MG63 (cell line): ENCODE measurements around the gene BAHCC1. TPM values are rescaled to one million over a fixed set of nuclear protein-coding genes. Genes with fewer than 3 reads are reported as not detected.

Experiments
- DNase-seq: peaks from one replicate; pipeline ENCODE4 v3.0.0-alpha.2; 2020
- H3K27me3 ChIP-seq: fragments of 250-450 bp; sonication (Bioruptor Pico); 2 replicates; pipeline ENCODE4 v1.5.1; 2020; ENCODE audit warnings: mild to moderate bottlenecking, moderate library complexity
- H3K36me3 ChIP-seq: fragments of 250-450 bp; sonication (Bioruptor Pico); 2 replicates; pipeline ENCODE4 v1.5.1; 2020; ENCODE audit warnings: mild to moderate bottlenecking, moderate library complexity
- H3K4me3 ChIP-seq: fragments of 250-450 bp; sonication (Bioruptor Pico); 2 replicates; pipeline ENCODE4 v1.5.1; 2020; ENCODE audit warnings: mild to moderate bottlenecking, moderate library complexity
- H3K9me3 ChIP-seq: fragments of 250-450 bp; sonication (Bioruptor Pico); 2 replicates; pipeline ENCODE4 v1.5.1; 2020; ENCODE audit warnings: mild to moderate bottlenecking, moderate library complexity
- total RNA-seq: library from RNA; depleted of rRNA; stranded (reverse); fragments of >200 nt; shearing (Covaris generic); gene quantifications from 2 replicates; pipeline ENCODE4 v1.2.3, GENCODE V29; 2014; ENCODE audit warnings: low replicate concordance

BAHCC1 gene
- total RNA-seq, 1 experiment from 2014 or later, result 10.4 TPM

GRCh38 chr17:81449351-81449750 lies 54.1 kb downstream of the BAHCC1 start:
- Histone ChIP-seq H3K36me3 (peaks cover 3% of the 10 kb centered on the region), H3K27me3 (no peaks in the 10 kb centered on the region), H3K4me3 (no peak overlapping the region), H3K9me3 (no peaks in the 10 kb centered on the region)
- DNase-seq, result no peak

DNA sequence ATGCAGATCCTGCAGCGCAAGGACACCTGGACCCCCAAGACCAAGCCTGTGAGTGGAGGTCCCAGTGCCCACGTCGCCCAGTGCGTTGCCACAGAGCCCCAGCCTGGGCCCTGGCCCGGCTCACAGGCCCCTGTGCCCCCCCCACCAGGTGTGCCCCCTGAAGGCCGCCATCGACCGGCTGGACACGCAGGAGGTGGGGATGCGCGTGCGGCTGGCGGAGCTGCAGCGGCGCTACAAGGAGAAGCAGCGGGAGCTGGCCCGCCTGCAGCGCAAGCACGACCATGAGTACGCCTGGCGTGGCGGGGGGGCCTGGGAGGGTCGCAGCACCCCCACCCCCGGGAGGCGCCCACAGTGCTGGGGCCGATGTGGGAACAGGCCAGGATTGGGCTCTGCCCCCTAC lies 56.6 kb downstream of the BAHCC1 start:
- Histone ChIP-seq H3K27me3 (no peaks in the 10 kb centered on the region), H3K9me3 (no peaks in the 10 kb centered on the region), H3K36me3 (peaks cover 3% of the 10 kb centered on the region), H3K4me3 (no peak overlapping the region)
- DNase-seq, result no peak

- H3K36me3 ChIP-seq, result peaks cover 3% of the 10 kb centered on the region
Observed at GRCh38 chr17:81452551-81452950, 57.3 kb downstream of the BAHCC1 start.

DNA sequence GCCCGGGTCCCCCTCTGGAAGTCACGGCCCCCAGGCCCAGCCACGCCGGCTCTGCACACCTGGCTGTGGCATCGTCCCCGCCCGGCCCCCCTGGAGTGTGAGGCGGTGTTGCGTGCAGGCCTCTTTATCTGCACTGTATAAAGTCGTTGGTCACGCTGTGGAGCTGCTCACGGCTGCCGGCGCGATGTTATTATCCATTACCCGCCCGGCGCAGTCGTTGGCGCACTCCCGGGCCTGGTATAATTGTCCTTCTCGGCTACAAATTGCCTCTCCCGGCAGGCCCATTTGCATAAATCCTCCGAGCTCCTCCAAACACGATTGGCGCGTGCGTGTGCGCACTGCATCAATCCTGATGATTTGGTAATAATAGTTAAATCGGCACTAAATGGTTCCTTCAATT lies 57.8 kb downstream of the BAHCC1 start:
- Histone ChIP-seq H3K36me3 (no peaks in the 10 kb centered on the region; the same call in none of the 2 replicates), H3K27me3 (no peaks in the 10 kb centered on the region), H3K4me3 (no peak overlapping the region), H3K9me3 (no peaks in the 10 kb centered on the region)
- DNase-seq, result no peak

More at GRCh38 chr17:81452551-81452950, 57.3 kb downstream of the BAHCC1 start:
- no peaks in the 10 kb centered on the region for H3K27me3 ChIP-seq
- DNase-seq, result no peak
- no peaks in the 10 kb centered on the region for H3K9me3 ChIP-seq
- H3K4me3 ChIP-seq, result no peak overlapping the region

DNA sequence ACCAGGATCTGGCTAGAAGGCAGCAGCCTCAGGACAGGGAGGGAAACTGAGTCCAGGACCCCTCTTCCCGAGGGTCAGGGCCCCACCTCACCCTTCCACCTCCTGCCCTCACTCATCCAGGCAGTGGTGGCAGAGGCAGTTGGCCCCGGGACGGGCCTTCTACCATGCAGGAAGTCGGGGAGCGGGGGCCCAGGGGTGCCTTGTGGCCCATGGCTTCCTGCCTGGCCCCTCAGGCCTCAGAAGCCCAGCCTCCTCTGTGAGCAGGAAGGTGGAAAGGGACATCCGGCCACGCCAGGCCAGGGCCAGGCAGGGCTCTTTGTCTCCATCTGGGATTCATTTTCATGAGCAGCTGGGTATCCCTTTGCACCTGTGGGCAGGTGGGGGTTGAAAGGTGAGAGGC lies 58.5 kb downstream of the BAHCC1 start:
- no peak overlapping the region for H3K4me3 ChIP-seq
- no peaks in the 10 kb centered on the region for H3K9me3 ChIP-seq
- no peaks in the 10 kb centered on the region; the same call in none of the 2 replicates for H3K36me3 ChIP-seq
- DNase-seq, result no peak
- no peaks in the 10 kb centered on the region for H3K27me3 ChIP-seq

DNA sequence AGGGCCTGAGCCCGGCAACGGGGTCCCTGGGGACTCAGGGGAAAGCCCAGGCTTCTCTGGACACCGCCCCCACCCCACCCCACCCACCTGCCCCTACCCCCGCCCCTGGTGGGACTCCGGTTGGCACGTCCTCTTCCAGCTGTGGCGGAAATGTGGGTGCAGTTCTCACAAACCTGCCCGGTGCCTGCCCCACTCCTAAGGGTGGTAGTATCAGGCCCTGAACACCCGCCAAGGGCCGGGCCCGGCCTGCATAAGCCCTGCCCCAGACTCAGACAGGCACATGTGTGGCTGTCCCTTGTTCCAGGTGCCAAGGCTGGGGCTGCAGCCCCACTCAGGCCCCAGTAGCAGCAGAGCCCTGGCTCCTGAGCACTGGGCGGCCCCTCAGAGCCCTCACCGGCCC lies 59.2 kb downstream of the BAHCC1 start:
- Histone ChIP-seq H3K4me3 (no peak overlapping the region), H3K27me3 (no peaks in the 10 kb centered on the region), H3K9me3 (no peaks in the 10 kb centered on the region), H3K36me3 (no peaks in the 10 kb centered on the region; the same call in none of the 2 replicates)
- DNase-seq, result no peak

GRCh38 chr17:81455387-81455786 lies 60.1 kb downstream of the BAHCC1 start:
- Histone ChIP-seq H3K36me3 (no peaks in the 10 kb centered on the region; the same call in none of the 2 replicates), H3K4me3 (no peak overlapping the region), H3K9me3 (no peaks in the 10 kb centered on the region), H3K27me3 (no peaks in the 10 kb centered on the region)
- no peak for DNase-seq

DNA sequence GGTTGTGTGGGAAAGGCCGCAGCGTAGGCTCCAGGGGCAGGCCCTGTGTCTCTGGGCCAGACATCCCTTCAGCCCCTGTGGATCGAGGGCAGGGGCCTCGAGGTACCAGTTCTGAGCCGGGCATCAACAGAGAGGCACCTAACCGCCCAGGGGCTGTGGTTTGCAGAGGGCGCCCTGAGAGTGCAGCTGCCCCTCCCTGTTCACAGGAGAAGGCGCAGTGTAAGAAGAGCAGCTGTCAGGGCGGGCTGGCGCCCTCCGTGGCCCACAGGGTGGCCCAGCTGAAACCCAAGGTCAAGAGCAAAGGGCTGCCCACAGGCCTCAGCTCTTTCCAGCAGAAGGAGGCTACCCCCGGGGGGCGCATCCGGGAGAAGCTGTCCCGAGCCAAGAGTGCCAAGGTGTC lies 60.8 kb downstream of the BAHCC1 start:
- DNase-seq, result no peak
- H3K27me3 ChIP-seq, result no peaks in the 10 kb centered on the region
- no peak overlapping the region for H3K4me3 ChIP-seq
- H3K9me3 ChIP-seq, result no peaks in the 10 kb centered on the region
- no peaks in the 10 kb centered on the region; the same call in none of the 2 replicates for H3K36me3 ChIP-seq

- no peak overlapping the region for H3K4me3 ChIP-seq
- DNase-seq, result no peak
- H3K36me3 ChIP-seq, result no peaks in the 10 kb centered on the region; the same call in none of the 2 replicates
- no peaks in the 10 kb centered on the region for H3K9me3 ChIP-seq
- no peaks in the 10 kb centered on the region for H3K27me3 ChIP-seq
Observed at GRCh38 chr17:81456798-81457197, 61.5 kb downstream of the BAHCC1 start.

- Histone ChIP-seq H3K27me3 (no peaks in the 10 kb centered on the region), H3K36me3 (no peaks in the 10 kb centered on the region; the same call in none of the 2 replicates)
- no peak for DNase-seq
Observed at GRCh38 chr17:81457401-81457800, 62.1 kb downstream of the BAHCC1 start.

DNA sequence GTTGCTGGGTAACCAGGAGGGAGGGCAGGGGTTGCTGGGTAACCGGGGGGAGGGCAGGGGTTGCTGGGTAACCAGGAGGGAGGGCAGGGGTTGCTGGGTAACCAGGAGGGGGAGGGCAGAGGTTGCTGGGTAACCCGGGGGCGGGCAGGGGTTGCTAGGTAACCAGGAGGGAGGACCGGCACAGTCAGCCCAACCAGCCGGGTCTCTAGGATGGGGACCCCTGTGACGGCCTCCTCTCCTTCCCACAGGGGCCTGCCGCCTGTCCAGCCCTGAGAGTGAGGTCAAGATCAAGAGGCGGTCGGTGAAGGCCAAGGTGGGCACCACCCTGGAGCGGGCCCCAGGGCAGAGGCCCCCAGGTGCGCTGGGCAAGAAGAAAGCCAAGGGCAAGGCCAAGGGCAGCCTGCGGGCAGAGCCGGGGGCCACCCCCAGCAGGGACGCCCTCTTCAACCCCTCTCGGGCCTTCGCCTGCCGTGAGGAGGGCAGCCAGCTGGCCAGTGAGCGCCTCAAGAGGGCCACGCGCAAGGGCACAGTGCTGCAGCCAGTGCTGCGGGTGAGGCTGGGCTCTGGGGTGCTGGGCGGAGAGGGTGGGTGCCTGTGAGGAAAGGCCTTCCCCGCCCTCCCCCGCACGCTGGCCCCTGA lies 62.8 kb downstream of the BAHCC1 start:
- H3K4me3 ChIP-seq, result no peak overlapping the region
- peaks cover 3% of the 10 kb centered on the region for H3K36me3 ChIP-seq
- DNase-seq, result peak; percentile 14
- H3K9me3 ChIP-seq, result no peaks in the 10 kb centered on the region
- H3K27me3 ChIP-seq, result no peaks in the 10 kb centered on the region

More at GRCh38 chr17:81457401-81457800, 62.1 kb downstream of the BAHCC1 start:
- no peak overlapping the region for H3K4me3 ChIP-seq
- no peaks in the 10 kb centered on the region for H3K9me3 ChIP-seq

DNA sequence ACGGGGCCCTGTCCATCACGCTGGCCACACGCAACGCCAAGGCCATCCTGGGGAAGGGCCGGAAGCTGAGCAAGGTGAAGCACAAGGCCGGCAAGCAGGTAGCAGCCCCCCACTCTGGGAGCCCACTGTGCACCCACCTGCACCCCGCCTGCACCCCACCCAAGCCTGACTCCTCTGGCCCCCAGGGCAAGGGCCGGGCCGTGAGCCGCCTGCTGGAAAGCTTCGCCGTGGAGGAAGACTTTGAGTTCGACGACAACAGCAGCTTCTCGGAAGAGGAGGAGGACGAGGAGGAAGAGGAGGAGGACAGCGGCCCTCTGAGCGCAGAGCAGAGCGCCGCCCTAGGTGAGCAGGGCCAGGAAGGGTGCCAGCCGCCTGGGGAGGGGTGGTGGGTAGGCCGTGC lies 63.4 kb downstream of the BAHCC1 start:
- no peak for DNase-seq
- Histone ChIP-seq H3K4me3 (no peak overlapping the region), H3K9me3 (no peaks in the 10 kb centered on the region), H3K36me3 (peaks cover 8% of the 10 kb centered on the region), H3K27me3 (no peaks in the 10 kb centered on the region)

DNA sequence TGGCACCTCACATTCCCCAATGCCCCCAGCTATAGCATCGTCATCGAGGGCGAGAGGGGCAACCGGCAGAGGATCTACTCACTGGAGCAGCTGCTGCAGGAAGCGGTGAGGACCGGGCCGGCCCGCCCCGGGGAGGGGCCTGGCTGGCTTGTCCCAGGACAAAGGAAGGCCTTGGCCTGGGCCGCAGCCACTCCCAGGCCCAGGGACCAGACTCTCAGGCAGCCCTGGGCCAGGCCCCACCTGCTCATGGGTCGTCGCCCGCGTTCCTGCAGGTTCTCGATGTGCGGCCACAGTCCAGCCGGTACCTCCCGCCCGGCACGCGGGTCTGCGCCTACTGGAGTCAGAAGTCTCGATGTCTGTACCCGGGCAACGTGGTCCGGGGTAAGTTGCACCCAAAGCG lies 64.0 kb downstream of the BAHCC1 start:
- peaks cover 8% of the 10 kb centered on the region for H3K36me3 ChIP-seq
- no peaks in the 10 kb centered on the region for H3K9me3 ChIP-seq
- no peak for DNase-seq
- H3K4me3 ChIP-seq, result no peak overlapping the region
- no peaks in the 10 kb centered on the region for H3K27me3 ChIP-seq

DNA sequence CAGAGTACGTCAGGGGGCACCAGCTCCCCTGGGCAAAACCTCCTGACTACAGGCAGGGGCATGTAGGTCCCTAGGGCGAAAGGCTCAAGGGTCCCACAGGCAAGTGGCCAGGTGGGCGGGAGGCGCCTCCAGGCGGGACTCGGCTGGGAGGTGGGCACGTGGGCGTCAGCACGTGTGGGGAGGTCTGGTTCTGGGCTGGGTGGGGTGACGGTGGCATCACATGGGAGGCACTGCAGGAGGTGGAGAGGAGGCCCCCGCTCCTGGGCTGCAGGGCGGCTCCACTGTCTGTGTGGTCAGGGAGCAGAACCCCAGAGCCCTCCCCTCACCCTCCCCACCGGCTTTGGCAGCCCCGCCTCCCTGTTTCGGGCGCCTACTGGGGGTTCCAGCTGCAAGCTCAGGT lies 64.6 kb downstream of the BAHCC1 start:
- no peak overlapping the region for H3K4me3 ChIP-seq
- no peaks in the 10 kb centered on the region for H3K27me3 ChIP-seq
- no peaks in the 10 kb centered on the region for H3K9me3 ChIP-seq
- DNase-seq, result no peak
- H3K36me3 ChIP-seq, result peaks cover 11% of the 10 kb centered on the region

- no peak for DNase-seq
- Histone ChIP-seq H3K4me3 (no peak overlapping the region), H3K36me3 (peaks cover 11% of the 10 kb centered on the region), H3K9me3 (no peaks in the 10 kb centered on the region), H3K27me3 (no peaks in the 10 kb centered on the region)
Observed at GRCh38 chr17:81460856-81461460, 65.7 kb downstream of the BAHCC1 start.

GRCh38 chr17:81461607-81462500 lies 66.6 kb downstream of the BAHCC1 start:
- Histone ChIP-seq H3K36me3 (peaks cover 11% of the 10 kb centered on the region), H3K27me3 (no peaks in the 10 kb centered on the region), H3K4me3 (no peak overlapping the region), H3K9me3 (no peaks in the 10 kb centered on the region)
- DNase-seq, result no peak

DNA sequence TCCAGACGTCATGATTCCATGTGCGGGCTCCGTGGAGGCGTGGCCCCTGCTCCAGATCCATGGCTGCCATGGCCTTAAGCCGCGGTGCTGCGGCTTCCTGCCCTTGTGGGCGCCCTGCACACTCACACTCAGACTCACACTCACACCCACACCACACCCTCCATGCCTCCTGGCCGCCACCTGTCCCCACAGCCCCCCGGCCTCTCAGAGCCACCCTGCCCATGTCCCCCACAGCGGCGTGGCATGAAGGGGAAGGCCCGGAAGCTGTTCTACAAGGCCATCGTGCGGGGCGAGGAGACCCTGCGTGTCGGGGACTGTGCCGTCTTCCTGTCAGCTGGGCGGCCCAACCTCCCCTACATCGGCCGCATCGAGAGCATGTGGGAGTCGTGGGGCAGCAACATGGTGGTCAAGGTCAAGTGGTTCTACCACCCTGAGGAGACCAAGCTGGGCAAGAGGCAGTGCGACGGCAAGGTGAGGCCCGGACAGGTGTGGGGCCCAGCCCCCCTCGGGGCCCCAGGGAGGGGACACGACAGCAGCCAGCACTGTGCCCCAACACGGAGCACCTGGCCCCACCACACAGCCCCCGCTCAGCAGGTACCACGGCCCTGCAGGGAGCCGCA lies 67.4 kb downstream of the BAHCC1 start:
- no peak overlapping the region for H3K4me3 ChIP-seq
- no peaks in the 10 kb centered on the region for H3K9me3 ChIP-seq
- H3K36me3 ChIP-seq, result peaks cover 11% of the 10 kb centered on the region
- no peak for DNase-seq
- no peaks in the 10 kb centered on the region for H3K27me3 ChIP-seq
